Trophoblast cell (in vitro differentiated cells and primary cell): ENCODE measurements around the gene TECRL. TPM values are rescaled to one million over a fixed set of nuclear protein-coding genes. Genes with fewer than 3 reads are reported as not detected.

Source experiments
- DNase-seq, 2 donors: peaks; one replicate each; pipeline ENCODE4 v3.0.0-alpha.2; 2016
- H2AFZ ChIP-seq: 2 replicates; pipeline ENCODE4 v1.6.1; 2013; ENCODE audit warnings: low read length, moderate library complexity, mild to moderate bottlenecking; ENCODE audit not compliant: insufficient read depth, poor library complexity
- H2AK5ac ChIP-seq: 2 replicates; pipeline ENCODE4 v1.6.1; 2013; ENCODE audit warnings: mild to moderate bottlenecking, low read length
- H2BK120ac ChIP-seq: 2 replicates; pipeline ENCODE4 v1.6.1; 2013; ENCODE audit warnings: low read length, mild to moderate bottlenecking, moderate library complexity; ENCODE audit not compliant: insufficient read depth, poor library complexity
- H2BK12ac ChIP-seq: 2 replicates; pipeline ENCODE4 v1.6.1; 2013; ENCODE audit warnings: mild to moderate bottlenecking, low read length, moderate library complexity
- H2BK5ac ChIP-seq: 2 replicates; pipeline ENCODE4 v1.6.1; 2013; ENCODE audit warnings: low read length, low read depth, moderate library complexity, mild to moderate bottlenecking; ENCODE audit not compliant: poor library complexity
- H3K14ac ChIP-seq: 2 replicates; pipeline ENCODE4 v1.6.1; 2013; ENCODE audit warnings: mild to moderate bottlenecking, low read length
- H3K18ac ChIP-seq: 2 replicates; pipeline ENCODE4 v1.6.1; 2013; ENCODE audit warnings: mild to moderate bottlenecking, low read length
- H3K23ac ChIP-seq: 2 replicates; pipeline ENCODE4 v1.6.1; 2013; ENCODE audit warnings: low read length
- H3K27ac ChIP-seq: 2 replicates; pipeline ENCODE4 v1.5.1; 2013; ENCODE audit warnings: low read depth, mild to moderate bottlenecking, inconsistent platforms, low read length, moderate library complexity
- H3K27me3 ChIP-seq: 2 replicates; pipeline ENCODE4 v1.6.1; 2013; ENCODE audit warnings: inconsistent platforms, mild to moderate bottlenecking, low read length, moderate library complexity; ENCODE audit not compliant: insufficient read depth
- H3K36me3 ChIP-seq, 2 experiments: 1 replicate in 1 of 2; 2 replicates in 1 of 2; pipeline ENCODE4 v1.6.1; 2013; ENCODE audit warnings: low read length in 2 of 2, mild to moderate bottlenecking in 2 of 2, moderate library complexity in 1 of 2; ENCODE audit not compliant: insufficient read depth in 2 of 2, control insufficient read depth in 1 of 2
- H3K4ac ChIP-seq: 2 replicates; pipeline ENCODE4 v1.6.1; 2013; ENCODE audit warnings: low read depth, mild to moderate bottlenecking, low read length, moderate library complexity
- H3K4me1 ChIP-seq, 2 experiments: 1 replicate in 1 of 2; 2 replicates in 1 of 2; pipeline ENCODE4 v1.6.1; 2013; ENCODE audit warnings: low read length in 2 of 2, mild to moderate bottlenecking in 2 of 2, moderate library complexity in 1 of 2; ENCODE audit not compliant: insufficient read depth in 2 of 2, control insufficient read depth in 1 of 2
- H3K4me2 ChIP-seq: 2 replicates; pipeline ENCODE4 v1.6.1; 2013; ENCODE audit warnings: inconsistent platforms, mild to moderate bottlenecking, low read length, moderate library complexity
- H3K4me3 ChIP-seq: 2 replicates; pipeline ENCODE4 v1.5.1; 2013; ENCODE audit warnings: mild to moderate bottlenecking, low read depth, low read length, inconsistent platforms
- H3K79me1 ChIP-seq: one replicate; pipeline ENCODE4 v1.6.1; 2013; ENCODE audit warnings: low read length
- H3K79me2 ChIP-seq: 2 replicates; pipeline ENCODE4 v1.6.1; 2013; ENCODE audit warnings: low read length, mild to moderate bottlenecking; ENCODE audit not compliant: control insufficient read depth, insufficient read depth, poor library complexity
- H3K9ac ChIP-seq: 2 replicates; pipeline ENCODE4 v1.6.1; 2013; ENCODE audit warnings: mild to moderate bottlenecking, low read length
- H3K9me3 ChIP-seq: 2 replicates; pipeline ENCODE4 v1.6.1; 2013; ENCODE audit warnings: low read depth, mild to moderate bottlenecking, control low read depth, inconsistent platforms, low read length; ENCODE audit not compliant: insufficient read depth
- H4K12ac ChIP-seq: 2 replicates; pipeline ENCODE4 v1.6.1; 2013; ENCODE audit warnings: low read depth, mild to moderate bottlenecking, low read length, moderate library complexity
- H4K8ac ChIP-seq: 2 replicates; pipeline ENCODE4 v1.6.1; 2013; ENCODE audit warnings: low read depth, mild to moderate bottlenecking, low read length, moderate library complexity
- H4K91ac ChIP-seq: one replicate; pipeline ENCODE4 v1.6.1; 2013; ENCODE audit warnings: low read depth, mild to moderate bottlenecking, low read length, moderate library complexity
- WGBS: extraction: QIAGEN DNeasy Blood & Tissue Kit; methylation state at CpG from one replicate; pipeline ENCODE4 v1.1.7; 2013; ENCODE audit warnings: missing lambda C conversion rate; ENCODE audit not compliant: insufficient read length, insufficient coverage; ENCODE audit errors: extremely low coverage; 5-methylcytosine and 5-hydroxymethylcytosine counted together
- polyA plus RNA-seq: library from polyadenylated mRNA; stranded (reverse); fragments of 200-250 nt; gene quantifications from 2 replicates; pipeline ENCODE4 v1.2.3, GENCODE V29; 2013

The TECRL gene
- 0.04 TPM in 2 replicates for polyA plus RNA-seq

- no peak within 1 kb of the TSS for H3K4me3 ChIP-seq
- H3K27ac ChIP-seq: no peak within 1 kb of the TSS
- H2AK5ac ChIP-seq: no peak within 1 kb of the TSS
- no peak within 1 kb of the TSS for H4K91ac ChIP-seq
- no peak for DNase-seq
- no peak within 1 kb of the TSS for H3K4me2 ChIP-seq
- H2BK12ac ChIP-seq: no peak within 1 kb of the TSS
- no peak within 1 kb of the TSS for H3K9ac ChIP-seq
- no peak within 1 kb of the TSS for H2BK120ac ChIP-seq
- H3K23ac ChIP-seq: no peak within 1 kb of the TSS
- no CpG with 5 or more reads among the region's 4 CpGs for WGBS
- no peaks in the 10 kb centered on the region for H3K27me3 ChIP-seq
- no peak within 1 kb of the TSS for H3K14ac ChIP-seq
- no peaks in the 10 kb centered on the region for H3K36me3 ChIP-seq
- no peaks in the 10 kb centered on the region for H3K9me3 ChIP-seq
- H2AFZ ChIP-seq: no peak within 1 kb of the TSS
- no peak within 1 kb of the TSS for H4K12ac ChIP-seq
- H3K79me1 ChIP-seq: no peaks in the 10 kb centered on the region
- H2BK5ac ChIP-seq: no peak within 1 kb of the TSS
- no peaks in the 10 kb centered on the region for H3K4me1 ChIP-seq
- no peak within 1 kb of the TSS for H3K4ac ChIP-seq
- H3K79me2 ChIP-seq: no peaks in the 10 kb centered on the region
- H3K18ac ChIP-seq: no peak within 1 kb of the TSS
- no peak within 1 kb of the TSS for H4K8ac ChIP-seq
These were observed at the start of gene TECRL for GRCh38 chr4:64409300-64409699. TECRL (minus strand) TSS chr4:64409450; CDS start chr4:64409351, 99 bp downstream.

GRCh38 chr4:64432674-64433073 lies 23.4 kb upstream of the TECRL start:
- Histone ChIP-seq H3K4me3 (no peak overlapping the region), H3K79me2 (no peaks in the 10 kb centered on the region), H3K9ac (no peak overlapping the region), H3K9me3 (peaks cover 8% of the 10 kb centered on the region), H4K91ac (no peak overlapping the region), H3K4ac (no peak overlapping the region), H4K12ac (no peak overlapping the region), H3K4me1 (no peaks in the 10 kb centered on the region), H3K14ac (no peak overlapping the region), H3K36me3 (peaks cover 0 to 2% of the 10 kb centered on the region in 2 experiments), H2BK12ac (no peak overlapping the region), H2AK5ac (no peak overlapping the region), H3K79me1 (peaks cover 2% of the 10 kb centered on the region), H2BK5ac (no peak overlapping the region), H2BK120ac (no peak overlapping the region), H4K8ac (no peak overlapping the region), H2AFZ (no peak overlapping the region), H3K18ac (no peak overlapping the region), H3K23ac (no peak overlapping the region), H3K27me3 (no peaks in the 10 kb centered on the region), H3K27ac (no peak overlapping the region), H3K4me2 (no peak overlapping the region)
- WGBS: no CpG with 5 or more reads among the region's 10 CpGs
- DNase-seq: no peak

GRCh38 chr4:64430933-64431332 lies 21.7 kb upstream of the TECRL start:
- Histone ChIP-seq H3K27ac (no peak overlapping the region), H3K27me3 (no peaks in the 10 kb centered on the region), H3K4me1 (no peaks in the 10 kb centered on the region), H2AK5ac (no peak overlapping the region), H3K18ac (no peak overlapping the region), H4K8ac (no peak overlapping the region), H2BK120ac (no peak overlapping the region), H3K4me2 (no peak overlapping the region), H3K4ac (no peak overlapping the region), H4K12ac (no peak overlapping the region), H3K9ac (no peak overlapping the region), H3K79me1 (no peaks in the 10 kb centered on the region), H2BK5ac (no peak overlapping the region), H3K36me3 (peaks cover 0 to 2% of the 10 kb centered on the region in 2 experiments), H3K9me3 (peaks cover 8% of the 10 kb centered on the region), H3K23ac (no peak overlapping the region), H3K14ac (no peak overlapping the region), H3K79me2 (no peaks in the 10 kb centered on the region), H2BK12ac (no peak overlapping the region), H3K4me3 (no peak overlapping the region), H2AFZ (no peak overlapping the region), H4K91ac (no peak overlapping the region)
- WGBS: no CpG with 5 or more reads among the region's 6 CpGs
- no peak for DNase-seq

GRCh38 chr4:64417974-64418373 lies 8.7 kb upstream of the TECRL start:
- Histone ChIP-seq H3K4me1 (no peaks in the 10 kb centered on the region), H3K18ac (no peak overlapping the region), H3K14ac (no peak overlapping the region), H3K27me3 (no peaks in the 10 kb centered on the region), H3K4me2 (no peak overlapping the region), H2BK5ac (no peak overlapping the region), H3K9ac (no peak overlapping the region), H4K8ac (no peak overlapping the region), H3K27ac (no peak overlapping the region), H2AFZ (peak overlapping the region; percentile 10), H3K36me3 (no peaks in the 10 kb centered on the region), H4K91ac (no peak overlapping the region), H3K23ac (no peak overlapping the region), H3K79me2 (no peaks in the 10 kb centered on the region), H3K4me3 (no peak overlapping the region), H4K12ac (no peak overlapping the region), H3K79me1 (no peaks in the 10 kb centered on the region), H2BK12ac (no peak overlapping the region), H2BK120ac (no peak overlapping the region), H2AK5ac (no peak overlapping the region), H3K4ac (no peak overlapping the region), H3K9me3 (no peaks in the 10 kb centered on the region)
- no CpG with 5 or more reads among the region's 1 CpG for WGBS
- no peak for DNase-seq
